OCI-LY3 (cell line): ENCODE data around the gene FSTL4.

ENCODE experiments used
- CTCF ChIP-seq: fragments of 200-600, 300-600 bp; sonication (generic); IDR thresholded peaks from 2 replicates; pipeline ENCODE4 v1.5.1; 2014; ENCODE audit warnings: antibody characterized with exemption, low read length, low read depth
- EZH2phosphoT487 ChIP-seq: fragments of 200-600 bp; shearing (Covaris generic); IDR thresholded peaks from 2 replicates; pipeline ENCODE4 v1.6.1; 2018; ENCODE audit warnings: antibody characterized with exemption, mixed run types, low read depth

GRCh38 chr5:133401731-133402347 lies 210.5 kb downstream of the FSTL4 start:
- TF ChIP-seq CTCF (no peak), EZH2phosphoT487 (no peak)
